RWPE1 (cell line): ENCODE measurements around the gene COPE.

Experiments
- CTCF ChIA-PET: fragments of 350-600 bp; sonication (Branson Sonifier 250); formaldehyde crosslinking; extraction: SDS; loops from one replicate; lab custom pipeline; 2021; lab: Yijun Ruan, JAX
- POLR2A ChIA-PET: fragments of 400-600 bp; formaldehyde crosslinking; extraction: SDS; loops from one replicate; lab custom pipeline; 2020; ENCODE audit warnings: antibody characterized with exemption; ENCODE audit not compliant: low non-redundant PET; lab: Yijun Ruan, JAX
- DNase-seq: peaks from one replicate; pipeline ENCODE4 v3.0.0; 2012; ENCODE audit warnings: low spot score
- H3K27ac ChIP-seq: fragments of 450-650 bp; 2 replicates; pipeline ENCODE4 v1.5.1; 2017
- CTCF ChIP-seq: fragments of 450-650 bp; conservative IDR thresholded peaks from 2 replicates; pipeline ENCODE4 v1.5.1; 2017; ENCODE audit warnings: low read depth, mild to moderate bottlenecking

The COPE gene

DNA sequence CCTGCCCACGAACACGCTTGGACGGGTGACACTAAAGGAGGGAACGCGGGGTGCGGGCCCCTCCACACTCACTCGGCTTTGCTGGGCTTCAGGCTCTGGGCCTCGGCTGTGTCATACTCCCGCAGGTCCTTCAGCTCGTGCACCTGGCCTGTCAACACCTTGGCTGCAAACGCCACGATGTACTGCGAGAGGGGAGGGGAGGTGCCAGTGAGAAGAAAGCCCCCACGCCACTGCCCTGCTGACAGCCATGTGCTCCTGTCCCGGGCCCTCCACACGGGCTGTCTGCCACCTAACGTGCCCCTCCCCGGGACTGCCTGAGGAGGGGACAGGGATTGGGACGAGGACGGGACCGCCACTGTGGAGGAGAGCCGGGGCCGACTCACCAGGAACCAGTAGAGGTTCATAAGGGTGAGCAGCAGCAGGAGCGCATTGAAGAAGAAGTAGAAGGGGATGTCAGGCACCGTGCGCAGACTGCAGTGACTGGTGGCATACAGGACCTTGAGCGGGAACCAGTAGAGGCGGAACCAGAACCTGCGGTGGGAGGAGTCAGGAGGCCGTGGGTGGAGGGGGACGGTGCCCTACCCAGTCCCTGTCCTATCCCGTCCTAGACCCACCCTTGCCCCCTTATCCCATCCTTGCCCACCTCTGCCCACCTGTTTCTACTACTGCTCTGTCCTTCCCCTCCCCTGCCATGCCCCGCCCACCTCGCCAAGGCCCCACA lies 40.2 kb downstream of the COPE start:
- ChIA-PET CTCF (interaction anchor here (0.6 kb wide), 1 partner anchor 17 kb away, joined by 3 read pairs; no protein-coding TSS in a partner anchor), POLR2A (no interaction called here)
- peak overlapping the region; percentile 5; the same call in 1 of the 2 replicates for H3K27ac ChIP-seq
- TF ChIP-seq CTCF: no peak
- no peak for DNase-seq

- ChIA-PET CTCF (interaction anchor here (0.6 kb wide), 2 partner anchors 12 to 17 kb away, joined by 3 read pairs; no protein-coding TSS in a partner anchor), POLR2A (no interaction called here)
- no peak for TF ChIP-seq CTCF
- DNase-seq: no peak
- peak overlapping the region; percentile 2; the same call in 1 of the 2 replicates for H3K27ac ChIP-seq
Measured at GRCh38 chr19:18878058-18878797, 41.0 kb downstream of the COPE start.

GRCh38 chr19:18876865-18877264 lies 42.3 kb downstream of the COPE start:
- H3K27ac ChIP-seq: peak overlapping the region; percentile 2; the same call in 1 of the 2 replicates
- no peak for DNase-seq
- no peak for TF ChIP-seq CTCF
- ChIA-PET POLR2A (interaction anchor here (0.5 to 0.7 kb wide), 2 partner anchors 287 to 462 kb away, joined by 4 to 5 read pairs; no protein-coding TSS in a partner anchor), CTCF (interaction anchor here (0.5 kb wide), 1 partner anchor 900 kb away, joined by 3 read pairs; no protein-coding TSS in a partner anchor)

GRCh38 chr19:18875726-18876125 lies 43.5 kb downstream of the COPE start:
- ChIA-PET POLR2A (no interaction called here), CTCF (interaction anchor here (0.6 kb wide), 1 partner anchor 32 kb away, joined by 5 read pairs; no protein-coding TSS in a partner anchor)
- no peak for TF ChIP-seq CTCF
- H3K27ac ChIP-seq: peak overlapping the region; percentile 10; the same call in 1 of the 2 replicates
- no peak for DNase-seq

DNA sequence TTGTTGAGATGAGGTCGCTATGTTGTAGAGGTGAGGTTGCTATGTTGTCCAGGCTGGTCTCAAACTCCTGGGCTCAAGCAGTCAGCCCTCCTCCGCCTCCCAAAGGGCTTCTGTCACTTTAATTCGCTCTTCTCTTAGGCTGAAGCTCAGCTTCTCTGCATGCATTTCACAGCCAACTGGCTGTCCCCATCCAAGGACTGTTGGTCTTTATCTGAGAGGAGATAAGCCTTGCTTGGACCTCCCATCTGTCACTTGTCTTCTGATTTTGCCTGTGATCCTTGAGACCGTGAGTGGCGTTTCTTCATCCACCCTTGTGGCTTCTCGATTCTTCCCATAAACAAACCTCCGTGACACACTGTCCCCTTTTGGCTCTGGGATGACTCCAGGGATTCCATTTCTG lies 47.6 kb downstream of the COPE start:
- DNase-seq: no peak
- 0 out of 2 replicates have a peak overlapping the region, but pooled peaks have one; percentile 0 for H3K27ac ChIP-seq
- TF ChIP-seq CTCF: no peak
- POLR2A ChIA-PET: interaction anchor here (0.6 kb wide), 1 partner anchor 780 kb away, joined by 6 read pairs; no protein-coding TSS in a partner anchor
- CTCF ChIA-PET: interaction anchor here (0.9 kb wide), 1 partner anchor 16 kb away, joined by 3 read pairs; no protein-coding TSS in a partner anchor

DNA sequence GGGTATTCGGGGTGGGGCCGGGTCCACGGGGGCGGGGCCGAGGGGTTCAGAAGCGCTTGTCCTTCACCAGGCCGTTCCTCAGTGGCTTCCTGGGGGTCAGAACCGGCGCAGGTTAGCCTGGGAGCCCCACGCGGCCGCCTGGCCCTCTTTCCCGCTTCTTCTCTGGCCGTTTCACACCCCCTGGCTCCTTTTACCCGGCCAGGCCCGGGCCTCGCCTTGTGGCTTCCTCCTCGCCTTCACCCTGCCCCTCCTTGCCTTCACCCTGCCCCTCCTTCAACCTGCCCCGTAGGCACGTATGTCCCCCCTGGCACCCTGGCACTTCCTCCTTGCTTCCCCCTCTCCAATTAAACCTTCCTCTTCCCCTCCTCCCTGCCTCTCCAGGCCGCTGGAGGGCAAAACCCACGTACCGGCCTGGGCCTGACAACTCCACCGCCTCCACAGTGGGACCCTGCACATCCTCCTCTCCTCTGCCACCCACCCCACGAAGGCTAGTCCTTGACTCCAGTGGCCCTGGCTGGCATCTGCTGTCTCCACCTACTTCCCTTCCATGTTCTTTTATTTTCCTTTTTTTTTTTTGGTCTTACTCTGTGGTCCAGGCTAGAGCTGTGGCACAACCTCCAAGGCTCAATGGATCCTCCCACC lies 48.5 kb downstream of the COPE start:
- CTCF ChIA-PET: no interaction called here
- POLR2A ChIA-PET: no interaction called here
- no peak for DNase-seq

More for the DNA sequence above, 48.5 kb downstream of the COPE start:
- TF ChIP-seq CTCF: no peak
- 0 out of 2 replicates have a peak overlapping the region, but pooled peaks have one; percentile 0 for H3K27ac ChIP-seq
